DOHH2 (cell line): ENCODE measurements around the gene FAM20A.

Experiments
- H3F3A ChIP-seq: fragments of 200-600 bp; sonication (generic), shearing (Covaris generic); 2 replicates; pipeline ENCODE4 v1.6.0; 2016; ENCODE audit warnings: antibody characterized with exemption, mild to moderate bottlenecking; ENCODE audit not compliant: control insufficient read depth, insufficient read depth
- H3K27ac ChIP-seq: fragments of 200-600 bp; sonication (generic); 2 replicates; pipeline ENCODE4 v1.5.1; 2014; ENCODE audit warnings: low read depth, mild to moderate bottlenecking, low read length, moderate library complexity
- H3K27me3 ChIP-seq: fragments of 200-600 bp; sonication (generic); 2 replicates; pipeline ENCODE4 v1.6.1; 2014; ENCODE audit warnings: mild to moderate bottlenecking, low read length, mixed read lengths; ENCODE audit not compliant: control insufficient read depth
- H3K36me3 ChIP-seq: fragments of 200-600 bp; sonication (generic); 2 replicates; pipeline ENCODE4 v1.6.1; 2014; ENCODE audit warnings: mild to moderate bottlenecking, low read length, moderate library complexity, mixed read lengths; ENCODE audit not compliant: control insufficient read depth
- H3K4me1 ChIP-seq: fragments of 200-600 bp; sonication (generic); 2 replicates; pipeline ENCODE4 v1.6.1; 2014; ENCODE audit warnings: mild to moderate bottlenecking, low read length, mixed read lengths; ENCODE audit not compliant: control insufficient read depth
- H3K4me2 ChIP-seq: fragments of 200-600 bp; sonication (generic); 2 replicates; pipeline ENCODE4 v1.6.0; 2014; ENCODE audit warnings: mild to moderate bottlenecking, low read length, moderate library complexity
- H3K4me3 ChIP-seq: fragments of 200-600 bp; sonication (generic); 2 replicates; pipeline ENCODE4 v1.5.1; 2014; ENCODE audit warnings: mild to moderate bottlenecking, low read length, mixed read lengths
- H3K79me2 ChIP-seq: fragments of 200-600 bp; sonication (generic); 2 replicates; pipeline ENCODE4 v1.6.1; 2014; ENCODE audit warnings: mild to moderate bottlenecking, low read length, mixed read lengths; ENCODE audit not compliant: control insufficient read depth
- H3K9me2 ChIP-seq: fragments of 200-600 bp; sonication (generic); replicated peaks from 2 replicates; pipeline ENCODE4 v1.6.1; 2014; ENCODE audit warnings: mild to moderate bottlenecking, low read length, mixed read lengths; ENCODE audit not compliant: control insufficient read depth
- H3K9me3 ChIP-seq: fragments of 200-600 bp; sonication (generic); 2 replicates; pipeline ENCODE4 v1.6.1; 2014; ENCODE audit warnings: antibody characterized with exemption, low read length, mixed read lengths; ENCODE audit not compliant: control insufficient read depth, insufficient read depth
- H4K20me1 ChIP-seq: fragments of 200-600 bp; sonication (generic); 2 replicates; pipeline ENCODE4 v1.6.0; 2014; ENCODE audit warnings: low read depth, mild to moderate bottlenecking, antibody characterized with exemption, low read length, moderate library complexity; ENCODE audit not compliant: control insufficient read depth, insufficient read depth
- CTCF ChIP-seq: fragments of 200-600 bp; sonication (generic); IDR thresholded peaks from one replicate; pipeline ENCODE4 v1.5.1; 2014; ENCODE audit warnings: antibody characterized with exemption, mild to moderate bottlenecking, low read depth, low read length; ENCODE audit not compliant: poor library complexity, severe bottlenecking
- EZH2phosphoT487 ChIP-seq: fragments of 200-600 bp; sonication (generic); IDR thresholded peaks from 2 replicates; pipeline ENCODE4 v1.6.1; 2017; ENCODE audit warnings: borderline replicate concordance, mild to moderate bottlenecking, antibody characterized with exemption, low read length, moderate library complexity, mixed read lengths

Gene FAM20A

GRCh38 chr17:68578236-68578635 is 22.9 kb downstream of the FAM20A start:
- no peaks in the 10 kb centered on the region for H3K79me2 ChIP-seq
- no peak for TF ChIP-seq EZH2phosphoT487
- TF ChIP-seq CTCF = no peak
- H3F3A ChIP-seq = no peaks in the 10 kb centered on the region
- no peaks in the 10 kb centered on the region for H3K4me1 ChIP-seq
- H3K27me3 ChIP-seq = no peaks in the 10 kb centered on the region
- H3K36me3 ChIP-seq = no peaks in the 10 kb centered on the region
- H3K27ac ChIP-seq = no peak overlapping the region
- no peaks in the 10 kb centered on the region for H3K9me2 ChIP-seq
- no peak overlapping the region for H3K4me3 ChIP-seq
- no peaks in the 10 kb centered on the region for H4K20me1 ChIP-seq
- H3K4me2 ChIP-seq = no peak overlapping the region
- no peaks in the 10 kb centered on the region for H3K9me3 ChIP-seq

GRCh38 chr17:68577497-68577821 is 23.7 kb downstream of the FAM20A start:
- Histone ChIP-seq H3K9me2 (no peaks in the 10 kb centered on the region), H3K36me3 (no peaks in the 10 kb centered on the region), H3K4me2 (no peak overlapping the region), H3K9me3 (no peaks in the 10 kb centered on the region), H3K4me1 (no peaks in the 10 kb centered on the region), H3K27ac (no peak overlapping the region), H3K4me3 (no peak overlapping the region), H3K27me3 (no peaks in the 10 kb centered on the region), H4K20me1 (no peaks in the 10 kb centered on the region), H3K79me2 (no peaks in the 10 kb centered on the region), H3F3A (no peaks in the 10 kb centered on the region)
- TF ChIP-seq CTCF = no peak
- TF ChIP-seq EZH2phosphoT487 = no peak

GRCh38 chr17:68576811-68577496 is 24.2 kb downstream of the FAM20A start:
- no peaks in the 10 kb centered on the region for H3F3A ChIP-seq
- TF ChIP-seq CTCF (no peak), EZH2phosphoT487 (no peak)
- H3K9me2 ChIP-seq = no peaks in the 10 kb centered on the region
- no peaks in the 10 kb centered on the region for H3K9me3 ChIP-seq
- no peaks in the 10 kb centered on the region for H3K4me1 ChIP-seq
- H4K20me1 ChIP-seq = no peaks in the 10 kb centered on the region
- H3K4me2 ChIP-seq = no peak overlapping the region
- no peak overlapping the region for H3K27ac ChIP-seq
- H3K36me3 ChIP-seq = no peaks in the 10 kb centered on the region
- H3K79me2 ChIP-seq = no peaks in the 10 kb centered on the region
- 0 out of 2 replicates have a peak, but pooled peaks cover 3% of the 10 kb centered on the region for H3K27me3 ChIP-seq
- no peak overlapping the region for H3K4me3 ChIP-seq
